Neural progenitor cell (in vitro differentiated cells): ENCODE data around the gene F13A1.

Experiments
- EZH2 ChIP-seq: fragments of 200-600 bp; sonication (generic); IDR thresholded peaks from 2 replicates; pipeline ENCODE4 v1.6.1; 2017; ENCODE audit warnings: antibody characterized with exemption, mild to moderate bottlenecking, moderate library complexity
- TF ChIP-seq, protein P1 (sequence below): fragments of 200-600 bp; sonication (generic); IDR thresholded peaks from 2 replicates; pipeline ENCODE4 v1.5.1; 2017; ENCODE audit warnings: antibody characterized with exemption, mild to moderate bottlenecking

DNA sequence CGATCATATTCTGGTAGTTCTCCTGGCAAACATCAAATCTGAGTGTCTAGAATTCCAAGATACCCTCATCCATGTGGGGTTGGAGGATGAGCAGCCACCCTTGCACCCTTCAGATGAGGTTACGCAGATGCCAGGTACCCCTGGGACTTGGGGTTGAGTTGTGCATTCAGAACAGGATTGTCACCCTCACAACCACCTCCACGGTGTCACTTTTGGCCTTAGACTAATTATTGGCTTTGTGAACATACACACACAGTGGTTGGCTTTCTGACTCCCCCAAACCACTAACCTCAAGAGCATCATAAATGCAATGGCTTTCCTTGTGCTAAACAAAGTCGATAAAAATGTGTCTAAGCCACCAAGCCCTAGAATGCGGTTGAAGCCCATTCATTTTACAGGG is 2.9 kb upstream of the F13A1 start:
- no peak for TF ChIP-seq EZH2
- TF ChIP-seq, protein P1, sequence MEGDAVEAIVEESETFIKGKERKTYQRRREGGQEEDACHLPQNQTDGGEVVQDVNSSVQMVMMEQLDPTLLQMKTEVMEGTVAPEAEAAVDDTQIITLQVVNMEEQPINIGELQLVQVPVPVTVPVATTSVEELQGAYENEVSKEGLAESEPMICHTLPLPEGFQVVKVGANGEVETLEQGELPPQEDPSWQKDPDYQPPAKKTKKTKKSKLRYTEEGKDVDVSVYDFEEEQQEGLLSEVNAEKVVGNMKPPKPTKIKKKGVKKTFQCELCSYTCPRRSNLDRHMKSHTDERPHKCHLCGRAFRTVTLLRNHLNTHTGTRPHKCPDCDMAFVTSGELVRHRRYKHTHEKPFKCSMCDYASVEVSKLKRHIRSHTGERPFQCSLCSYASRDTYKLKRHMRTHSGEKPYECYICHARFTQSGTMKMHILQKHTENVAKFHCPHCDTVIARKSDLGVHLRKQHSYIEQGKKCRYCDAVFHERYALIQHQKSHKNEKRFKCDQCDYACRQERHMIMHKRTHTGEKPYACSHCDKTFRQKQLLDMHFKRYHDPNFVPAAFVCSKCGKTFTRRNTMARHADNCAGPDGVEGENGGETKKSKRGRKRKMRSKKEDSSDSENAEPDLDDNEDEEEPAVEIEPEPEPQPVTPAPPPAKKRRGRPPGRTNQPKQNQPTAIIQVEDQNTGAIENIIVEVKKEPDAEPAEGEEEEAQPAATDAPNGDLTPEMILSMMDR, result no peak
